ENCODE data around the gene ZMIZ1. TPM values are rescaled to one million over a fixed set of nuclear protein-coding genes. Genes with fewer than 3 reads are reported as not detected.

The ZMIZ1 gene
- total RNA-seq, 1 experiment from 2014 or later: 34.2 TPM

DNA sequence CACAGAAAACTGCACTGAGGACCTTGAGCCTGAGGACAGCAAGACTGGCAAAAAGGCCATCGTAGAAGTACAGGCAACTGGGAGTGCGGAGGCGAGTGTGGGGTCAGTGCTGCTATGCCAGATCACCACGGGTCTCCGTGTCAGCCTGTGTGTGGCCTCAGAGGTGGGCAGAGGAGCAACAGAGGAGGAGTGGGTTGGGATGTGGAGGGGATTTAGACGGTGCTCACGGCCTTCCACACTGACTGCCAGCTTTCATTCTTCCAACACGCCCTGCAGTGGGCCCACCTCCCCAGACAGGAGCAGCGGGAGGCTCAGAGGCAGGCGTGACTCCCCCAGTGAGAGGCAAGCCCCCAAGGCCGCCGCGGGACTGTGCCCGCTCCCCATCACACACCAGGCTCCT, 17.0 kb upstream of the ZMIZ1 start:
- intact Hi-C loops (cut with micrococcal nuclease; ENCODE audit: unreplicated experiment): no loop called here
- BruUV-seq (replicated peaks): no TSS peak
- ATAC-seq (no peak), DNase-seq (ENCODE audit: low read depth, low spot score) (no peak)
- Histone ChIP-seq H3K27me3 (ENCODE audit: control insufficient read depth, insufficient read depth, low read length) (no peaks in the 10 kb centered on the region), H3K4me1 (ENCODE audit: control insufficient read depth, insufficient read depth, low read length) (peaks cover 8% of the 10 kb centered on the region), H3K36me3 (ENCODE audit: control insufficient read depth, insufficient read depth, low read length) (no peaks in the 10 kb centered on the region), H3K9me3 (ENCODE audit: control insufficient read depth, insufficient read depth, low read depth, low read length) (no peaks in the 10 kb centered on the region), H3K4me3 (ENCODE audit: low read depth in 2 of 2, low read length in 2 of 2) (no peak overlapping the region), H3K27ac (ENCODE audit: low read length) (no peak overlapping the region)
- in situ Hi-C loops (cut with HindIII; ENCODE audit: low pct_unique_long_range_greater_than_20kb, low sequenced_read_pairs): no loop called here
- no peak for TF ChIP-seq SIN3A (IDR thresholded peaks at IDR 0.05; ENCODE audit: borderline replicate concordance, insufficient read depth, low read depth, low read length)
- TF ChIP-seq, protein P1, sequence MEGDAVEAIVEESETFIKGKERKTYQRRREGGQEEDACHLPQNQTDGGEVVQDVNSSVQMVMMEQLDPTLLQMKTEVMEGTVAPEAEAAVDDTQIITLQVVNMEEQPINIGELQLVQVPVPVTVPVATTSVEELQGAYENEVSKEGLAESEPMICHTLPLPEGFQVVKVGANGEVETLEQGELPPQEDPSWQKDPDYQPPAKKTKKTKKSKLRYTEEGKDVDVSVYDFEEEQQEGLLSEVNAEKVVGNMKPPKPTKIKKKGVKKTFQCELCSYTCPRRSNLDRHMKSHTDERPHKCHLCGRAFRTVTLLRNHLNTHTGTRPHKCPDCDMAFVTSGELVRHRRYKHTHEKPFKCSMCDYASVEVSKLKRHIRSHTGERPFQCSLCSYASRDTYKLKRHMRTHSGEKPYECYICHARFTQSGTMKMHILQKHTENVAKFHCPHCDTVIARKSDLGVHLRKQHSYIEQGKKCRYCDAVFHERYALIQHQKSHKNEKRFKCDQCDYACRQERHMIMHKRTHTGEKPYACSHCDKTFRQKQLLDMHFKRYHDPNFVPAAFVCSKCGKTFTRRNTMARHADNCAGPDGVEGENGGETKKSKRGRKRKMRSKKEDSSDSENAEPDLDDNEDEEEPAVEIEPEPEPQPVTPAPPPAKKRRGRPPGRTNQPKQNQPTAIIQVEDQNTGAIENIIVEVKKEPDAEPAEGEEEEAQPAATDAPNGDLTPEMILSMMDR (IDR thresholded peaks at IDR 0.05): no peak
- TF ChIP-seq, protein P2, sequence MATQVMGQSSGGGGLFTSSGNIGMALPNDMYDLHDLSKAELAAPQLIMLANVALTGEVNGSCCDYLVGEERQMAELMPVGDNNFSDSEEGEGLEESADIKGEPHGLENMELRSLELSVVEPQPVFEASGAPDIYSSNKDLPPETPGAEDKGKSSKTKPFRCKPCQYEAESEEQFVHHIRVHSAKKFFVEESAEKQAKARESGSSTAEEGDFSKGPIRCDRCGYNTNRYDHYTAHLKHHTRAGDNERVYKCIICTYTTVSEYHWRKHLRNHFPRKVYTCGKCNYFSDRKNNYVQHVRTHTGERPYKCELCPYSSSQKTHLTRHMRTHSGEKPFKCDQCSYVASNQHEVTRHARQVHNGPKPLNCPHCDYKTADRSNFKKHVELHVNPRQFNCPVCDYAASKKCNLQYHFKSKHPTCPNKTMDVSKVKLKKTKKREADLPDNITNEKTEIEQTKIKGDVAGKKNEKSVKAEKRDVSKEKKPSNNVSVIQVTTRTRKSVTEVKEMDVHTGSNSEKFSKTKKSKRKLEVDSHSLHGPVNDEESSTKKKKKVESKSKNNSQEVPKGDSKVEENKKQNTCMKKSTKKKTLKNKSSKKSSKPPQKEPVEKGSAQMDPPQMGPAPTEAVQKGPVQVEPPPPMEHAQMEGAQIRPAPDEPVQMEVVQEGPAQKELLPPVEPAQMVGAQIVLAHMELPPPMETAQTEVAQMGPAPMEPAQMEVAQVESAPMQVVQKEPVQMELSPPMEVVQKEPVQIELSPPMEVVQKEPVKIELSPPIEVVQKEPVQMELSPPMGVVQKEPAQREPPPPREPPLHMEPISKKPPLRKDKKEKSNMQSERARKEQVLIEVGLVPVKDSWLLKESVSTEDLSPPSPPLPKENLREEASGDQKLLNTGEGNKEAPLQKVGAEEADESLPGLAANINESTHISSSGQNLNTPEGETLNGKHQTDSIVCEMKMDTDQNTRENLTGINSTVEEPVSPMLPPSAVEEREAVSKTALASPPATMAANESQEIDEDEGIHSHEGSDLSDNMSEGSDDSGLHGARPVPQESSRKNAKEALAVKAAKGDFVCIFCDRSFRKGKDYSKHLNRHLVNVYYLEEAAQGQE (IDR thresholded peaks at IDR 0.05; ENCODE audit: insufficient read depth in 1 of 2, low read depth in 2 of 2, low read length in 1 of 2): no peak
- no peak for TF ChIP-seq POLR2AphosphoS5 (IDR thresholded peaks at IDR 0.05; ENCODE audit: low read depth, low read length)
- ChIA-PET CTCF (interaction anchor here (0.6 kb wide), 2 partner anchors 172 to 394 kb away, joined by 4 to 8 read pairs; no protein-coding TSS in a partner anchor), POLR2A (no interaction called here)

DNA sequence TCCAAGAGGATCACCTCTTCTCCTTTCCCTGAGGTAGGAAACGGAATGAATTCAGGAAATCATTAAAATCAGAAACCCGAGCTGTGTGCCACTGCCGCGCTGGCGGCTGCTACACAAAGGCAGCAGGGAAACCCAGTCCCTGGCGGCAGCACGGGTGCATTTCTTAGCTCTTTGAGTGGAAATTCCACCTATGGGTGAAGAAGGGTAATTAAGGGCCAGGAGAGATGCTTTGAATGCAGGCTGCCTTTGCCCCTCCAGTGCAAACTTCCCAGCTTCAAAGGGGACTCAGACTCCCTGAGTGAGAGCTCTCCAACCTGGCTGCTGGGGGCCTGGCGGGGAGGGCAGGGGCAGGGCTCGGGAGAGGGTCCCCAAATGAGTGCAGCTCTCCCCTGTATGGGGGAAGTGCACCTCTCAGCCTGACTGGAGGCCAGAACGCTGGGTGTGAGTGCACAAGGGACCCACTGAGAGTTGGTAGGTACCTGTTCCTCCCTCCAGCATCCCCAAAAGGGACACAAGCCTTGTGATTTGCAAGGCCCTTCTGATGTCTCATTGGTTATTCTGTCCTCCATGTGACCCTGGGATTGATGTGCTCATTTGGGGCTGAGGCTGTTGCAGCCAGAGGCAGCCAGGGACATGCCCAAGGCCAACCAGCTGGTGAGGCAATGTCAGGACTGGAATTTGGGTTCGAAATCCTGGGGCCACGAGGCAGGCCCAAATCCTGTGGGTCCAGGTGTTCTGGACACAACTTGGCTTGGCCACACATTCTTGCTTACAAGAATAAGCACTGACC, 16.3 kb upstream of the ZMIZ1 start:
- Histone ChIP-seq H3K4me1 (ENCODE audit: control insufficient read depth, insufficient read depth, low read length) (peaks cover 8% of the 10 kb centered on the region), H3K36me3 (ENCODE audit: control insufficient read depth, insufficient read depth, low read length) (no peaks in the 10 kb centered on the region), H3K9me3 (ENCODE audit: control insufficient read depth, insufficient read depth, low read depth, low read length) (no peaks in the 10 kb centered on the region), H3K4me3 (ENCODE audit: low read depth in 2 of 2, low read length in 2 of 2) (no peak overlapping the region), H3K27ac (ENCODE audit: low read length) (no peak overlapping the region), H3K27me3 (ENCODE audit: control insufficient read depth, insufficient read depth, low read length) (no peaks in the 10 kb centered on the region)
- ChIA-PET POLR2A (no interaction called here), CTCF (interaction anchor here (0.6 kb wide), 2 partner anchors 173 to 395 kb away, joined by 4 to 8 read pairs; no protein-coding TSS in a partner anchor)
- intact Hi-C loops (cut with micrococcal nuclease; ENCODE audit: unreplicated experiment): no loop called here
- in situ Hi-C loops (cut with HindIII; ENCODE audit: low pct_unique_long_range_greater_than_20kb, low sequenced_read_pairs): no loop called here
- ATAC-seq (0 out of 2 replicates have a peak, but pooled peaks have one; percentile 31), DNase-seq (ENCODE audit: low read depth, low spot score) (no peak)
- TF ChIP-seq POLR2AphosphoS5 (IDR thresholded peaks at IDR 0.05; ENCODE audit: low read depth, low read length): no peak
- TF ChIP-seq SIN3A (IDR thresholded peaks at IDR 0.05; ENCODE audit: borderline replicate concordance, insufficient read depth, low read depth, low read length): no peak
- TF ChIP-seq, protein P1 (IDR thresholded peaks at IDR 0.05): no peak
- TF ChIP-seq TCF7L2 (IDR thresholded peaks at IDR 0.05; ENCODE audit: low read depth, low read length): no peak
- TF ChIP-seq, protein P2 (IDR thresholded peaks at IDR 0.05; ENCODE audit: insufficient read depth in 1 of 2, low read depth in 2 of 2, low read length in 1 of 2): no peak
- BruUV-seq (replicated peaks): no TSS peak
